Spleen (tissue), 11 donors: Measurements from ENCODE around the gene AHDC1. TPM values are rescaled to one million over a fixed set of nuclear protein-coding genes. Genes with fewer than 3 reads are reported as not detected.
A peak's percentile ranks its signal among the peaks of the same experiment; 100 is the strongest.

Experiments used
- DNase-seq: peaks from one replicate; pipeline ENCODE4 v3.0.0-alpha.2; 2020
- H3K27ac ChIP-seq, 8 donors: fragments of 200-600 bp; sonication (generic) in 7 of 8; 1 replicate in 4 of 8; 2 replicates in 4 of 8; pipeline versions ENCODE4 v1.5.0 to v1.8.0; 2016 to 2021; ENCODE audit warnings: inconsistent platforms in 4 of 8, mild to moderate bottlenecking in 4 of 8, moderate library complexity in 1 of 8
- H3K27me3 ChIP-seq, 7 donors: fragments of 200-600 bp; sonication (generic) in 6 of 7; replicated peaks in 1 of 7; 1 replicate in 4 of 7; 2 replicates in 3 of 7; pipeline versions ENCODE4 v1.5.0 to v1.8.0; 2016 to 2021; ENCODE audit warnings: inconsistent platforms in 3 of 7, mild to moderate bottlenecking in 1 of 7
- H3K36me3 ChIP-seq, 6 donors: fragments of 200-600 bp; sonication (generic) in 5 of 6; 1 replicate in 4 of 6; 2 replicates in 2 of 6; pipeline versions ENCODE4 v1.5.0 to v1.8.0; 2016 to 2021; ENCODE audit warnings: inconsistent platforms in 2 of 6
- H3K4me1 ChIP-seq, 6 donors: fragments of 200-600 bp; sonication (generic) in 5 of 6; 1 replicate in 3 of 6; 2 replicates in 3 of 6; pipeline versions ENCODE4 v1.5.0 to v1.8.0; 2016 to 2021; ENCODE audit warnings: inconsistent platforms in 3 of 6
- H3K4me3 ChIP-seq, 8 donors: fragments of 200-600 bp; sonication (generic) in 7 of 8; 1 replicate in 4 of 8; 2 replicates in 4 of 8; pipeline versions ENCODE4 v1.5.0 to v1.8.0; 2016 to 2021; ENCODE audit warnings: inconsistent platforms in 4 of 8, mild to moderate bottlenecking in 4 of 8, moderate library complexity in 2 of 8
- H3K9me3 ChIP-seq, 8 donors: fragments of 200-600 bp; sonication (generic) in 7 of 8; 1 replicate in 4 of 8; 2 replicates in 4 of 8; pipeline versions ENCODE4 v1.5.0 to v1.8.0; 2016 to 2021; ENCODE audit warnings: inconsistent platforms in 4 of 8
- POLR2A ChIP-seq, 3 donors: fragments of 450-650 bp; IDR thresholded peaks; one replicate each; pipeline ENCODE4 v1.5.1; 2017; ENCODE audit warnings: antibody characterized with exemption in 3 of 3, mild to moderate bottlenecking in 1 of 3
- POLR2AphosphoS5 ChIP-seq, 3 donors: sonication (generic); formaldehyde crosslinking; IDR thresholded peaks; one replicate each; pipeline ENCODE4 v1.5.1; 2017; ENCODE audit warnings: antibody characterized with exemption in 3 of 3
- WGBS, 5 donors: extraction: QIAGEN DNeasy Blood & Tissue Kit in 3 of 5; methylation state at CpG; one replicate each; pipeline versions ENCODE4 v1.1.5 to v1.1.7; 2013 to 2018; 5-methylcytosine and 5-hydroxymethylcytosine counted together
- intact Hi-C: fragments of 100-400 bp; cut with DNase I; formaldehyde crosslinking; loops from one replicate; pipeline ENCODE4 v1.15.0; 2023; ENCODE audit warnings: low total_unique reads
- polyA plus RNA-seq, 3 donors: library from polyadenylated mRNA; stranded (reverse); fragments of 200-250 nt; gene quantifications; one replicate each; pipeline ENCODE4 v1.2.1, GENCODE V29; 2013
- total RNA-seq, 7 donors: library from RNA; depleted of rRNA in 3 of 7; stranded (reverse); fragments of >200 nt in 3 of 7; fragmentation: NEBNext Ultra II Directional in 4 of 7; extraction: Animal tissue kit (Norgen Biotek cat#: 25700) in 4 of 7; gene quantifications; one replicate each; pipeline versions ENCODE4 v1.1.0 to v1.2.1, GENCODE V29; 2016 to 2021
- TF ChIP-seq, protein P1 (sequence below), 11 experiments: fragments of 200-600 bp in 7 of 11; fragments of 450-650 bp in 4 of 11; sonication (generic) in 4 of 11; IDR thresholded peaks in 8 of 11; conservative IDR thresholded peaks in 3 of 11; 1 replicate in 7 of 11; 2 replicates in 4 of 11; pipeline versions ENCODE4 v1.4.0 to v1.8.0; 2016 to 2021; ENCODE audit warnings: antibody characterized with exemption in 11 of 11, inconsistent platforms in 4 of 11, mild to moderate bottlenecking in 1 of 11
- donor health status: healthy with polysubstance abuse.
- donor health status: DM: no; HTN: no; CAD: no; lungs with moderate emphysema.
- donor health status: DM: no; HTN: no; CAD: no.
- donor health status: Bipolar disorder and iron deficiency.
- donor health status: healthy.
- donor health status: DM: no; HTN: no; CAD: no.
- donor health status: DM: yes; HTN: yes; CAD: no.

The AHDC1 gene
- total and polyA plus RNA-seq, 10 donors: 3.2 to 104 (median 42.7) TPM

DNA sequence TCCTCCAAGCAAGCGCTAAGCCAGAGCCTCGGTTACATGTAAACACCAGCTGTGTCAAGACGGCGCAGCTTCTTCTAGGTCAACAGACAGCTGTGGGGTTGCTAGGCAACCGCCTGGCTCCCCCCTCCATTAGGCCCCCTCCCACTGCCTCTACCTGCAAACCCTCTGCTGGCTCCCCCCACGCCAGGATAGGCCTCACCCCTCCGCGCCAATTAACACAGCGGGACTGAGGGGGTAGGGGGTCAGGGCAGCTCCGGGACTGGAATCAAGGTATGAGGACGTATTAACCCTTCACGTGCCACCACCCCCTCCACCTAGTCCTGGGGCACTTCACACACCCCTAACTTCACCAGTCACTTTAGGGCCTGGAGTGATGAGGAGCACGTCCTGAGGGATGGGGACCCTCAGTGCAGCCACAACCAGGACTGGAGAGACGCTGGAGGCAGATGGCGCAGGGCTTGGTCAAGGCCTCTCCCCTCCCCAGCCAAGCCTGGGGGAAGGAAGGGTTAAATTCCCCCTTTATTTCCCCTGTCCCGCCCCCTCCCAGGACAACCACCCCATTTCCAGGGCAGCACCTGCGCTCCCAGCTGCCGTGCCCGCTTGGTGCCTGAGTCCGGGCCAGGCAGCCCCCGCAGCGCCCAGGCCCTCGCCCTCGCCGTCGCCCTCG, 76.6 kb downstream of the AHDC1 start:
- Histone ChIP-seq H3K4me3 (peak overlapping the region in 7 of 8 donors; percentile 26 to 67 (median 43)), H3K36me3 (peaks cover 0 to 3% (median 0%) of the 10 kb centered on the region in 6 donors), H3K9me3 (no peaks in the 10 kb centered on the region), H3K4me1 (peaks cover 41 to 89% (median 72%) of the 10 kb centered on the region in 6 donors), H3K27ac (peak overlapping the region in 7 of 8 donors; percentile 60 to 85 (median 81)), H3K27me3 (peaks cover 0 to 15% (median 0%) of the 10 kb centered on the region in 7 donors)
- TF ChIP-seq POLR2AphosphoS5 (IDR thresholded peaks at IDR 0.05) (peak in 1 of 3 donors; percentile 34), POLR2A (IDR thresholded peaks at IDR 0.05) (no peak)
- TF ChIP-seq, protein P1, sequence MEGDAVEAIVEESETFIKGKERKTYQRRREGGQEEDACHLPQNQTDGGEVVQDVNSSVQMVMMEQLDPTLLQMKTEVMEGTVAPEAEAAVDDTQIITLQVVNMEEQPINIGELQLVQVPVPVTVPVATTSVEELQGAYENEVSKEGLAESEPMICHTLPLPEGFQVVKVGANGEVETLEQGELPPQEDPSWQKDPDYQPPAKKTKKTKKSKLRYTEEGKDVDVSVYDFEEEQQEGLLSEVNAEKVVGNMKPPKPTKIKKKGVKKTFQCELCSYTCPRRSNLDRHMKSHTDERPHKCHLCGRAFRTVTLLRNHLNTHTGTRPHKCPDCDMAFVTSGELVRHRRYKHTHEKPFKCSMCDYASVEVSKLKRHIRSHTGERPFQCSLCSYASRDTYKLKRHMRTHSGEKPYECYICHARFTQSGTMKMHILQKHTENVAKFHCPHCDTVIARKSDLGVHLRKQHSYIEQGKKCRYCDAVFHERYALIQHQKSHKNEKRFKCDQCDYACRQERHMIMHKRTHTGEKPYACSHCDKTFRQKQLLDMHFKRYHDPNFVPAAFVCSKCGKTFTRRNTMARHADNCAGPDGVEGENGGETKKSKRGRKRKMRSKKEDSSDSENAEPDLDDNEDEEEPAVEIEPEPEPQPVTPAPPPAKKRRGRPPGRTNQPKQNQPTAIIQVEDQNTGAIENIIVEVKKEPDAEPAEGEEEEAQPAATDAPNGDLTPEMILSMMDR (IDR thresholded peaks at IDR 0.05 in 8 of 11, conservative IDR thresholded peaks at IDR 0.05 in 3 of 11): no peak
- WGBS, 5 donors: 24 to 42% (median 28%) methylated on average over 8 to 27 of the region's 27 CpGs
- DNase-seq: no peak
- intact Hi-C loops: no loop called here

DNA sequence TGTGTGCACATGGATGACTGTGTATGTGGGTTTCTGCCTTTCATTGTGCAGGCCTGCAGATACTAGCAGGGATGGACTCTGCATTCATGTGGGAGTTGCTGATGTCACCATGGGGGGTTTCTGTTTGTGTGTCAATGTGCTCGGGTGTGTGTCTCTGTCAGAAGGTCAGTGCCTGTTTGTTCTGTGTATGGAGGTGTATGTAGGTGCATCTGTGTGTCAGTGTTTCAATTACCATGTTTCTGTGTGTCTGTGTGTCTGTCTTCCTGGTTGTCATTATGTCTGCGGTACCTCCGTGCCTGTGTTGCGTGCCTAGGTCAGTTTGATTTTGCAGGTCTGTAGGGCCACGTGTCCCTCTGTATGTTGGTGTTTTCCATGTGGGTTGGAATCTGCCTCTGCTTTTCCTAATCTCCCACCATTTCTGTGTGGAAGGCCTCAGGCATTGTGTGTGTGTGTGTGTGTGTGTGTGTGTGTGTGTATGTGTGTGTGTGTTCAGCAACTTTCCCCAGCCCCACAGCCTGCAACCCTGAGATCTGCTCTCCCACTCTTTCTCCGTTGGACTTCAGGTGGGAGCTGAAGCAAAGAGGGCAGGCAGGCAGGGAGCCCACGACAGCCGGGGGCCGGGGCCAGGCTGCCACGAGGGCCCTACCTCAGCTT, 77.2 kb downstream of the AHDC1 start:
- Histone ChIP-seq H3K4me1 (peaks cover 42 to 95% (median 79%) of the 10 kb centered on the region in 6 donors), H3K36me3 (no peaks in the 10 kb centered on the region), H3K27ac (peak overlapping the region in 7 of 8 donors; percentile 60 to 85 (median 81)), H3K4me3 (peak overlapping the region in 6 of 8 donors; percentile 12 to 67 (median 41)), H3K27me3 (peaks cover 0 to 15% (median 0%) of the 10 kb centered on the region in 7 donors), H3K9me3 (no peaks in the 10 kb centered on the region)
- TF ChIP-seq POLR2A (IDR thresholded peaks at IDR 0.05) (no peak), POLR2AphosphoS5 (IDR thresholded peaks at IDR 0.05) (no peak)
- TF ChIP-seq, protein P1 (IDR thresholded peaks at IDR 0.05 in 8 of 11, conservative IDR thresholded peaks at IDR 0.05 in 3 of 11): no peak
- DNase-seq: no peak
- WGBS, 5 donors: 36 to 54% (median 45%) methylated on average over 6 to 10 of the region's 10 CpGs
- intact Hi-C loops: no loop called here

GRCh38 chr1:27525296-27526272, 78.4 kb downstream of the AHDC1 start:
- peak; percentile 92 for DNase-seq
- H3K27ac ChIP-seq: peak overlapping the region; percentile 22 to 85 (median 80)
- intact Hi-C loops: no loop called here
- H3K36me3 ChIP-seq: no peaks in the 10 kb centered on the region
- peak overlapping the region in 7 of 8 donors; percentile 12 to 67 (median 19) for H3K4me3 ChIP-seq
- peaks cover 49 to 100% (median 84%) of the 10 kb centered on the region in 6 donors for H3K4me1 ChIP-seq
- no peaks in the 10 kb centered on the region for H3K9me3 ChIP-seq
- peak; percentile 11 to 72 (median 64) for TF ChIP-seq POLR2AphosphoS5 (IDR thresholded peaks at IDR 0.05)
- no peak for TF ChIP-seq POLR2A (IDR thresholded peaks at IDR 0.05)
- TF ChIP-seq, protein P1 (IDR thresholded peaks at IDR 0.05 in 8 of 11, conservative IDR thresholded peaks at IDR 0.05 in 3 of 11): no peak
- WGBS, 5 donors: 18 to 24% (median 20%) methylated on average over 10 to 16 of the region's 16 CpGs
- H3K27me3 ChIP-seq: peaks cover 0 to 18% (median 0%) of the 10 kb centered on the region in 7 donors
